HuH-7 (cell line): ENCODE results near the gene NCOA3.
A peak's percentile ranks its signal among the peaks of the same experiment; 100 is the strongest.

Experiments used
- DNase-seq: peaks from one replicate; pipeline ENCODE4 v3.0.0; 2011; ENCODE audit warnings: low spot score

NCOA3 gene

DNA sequence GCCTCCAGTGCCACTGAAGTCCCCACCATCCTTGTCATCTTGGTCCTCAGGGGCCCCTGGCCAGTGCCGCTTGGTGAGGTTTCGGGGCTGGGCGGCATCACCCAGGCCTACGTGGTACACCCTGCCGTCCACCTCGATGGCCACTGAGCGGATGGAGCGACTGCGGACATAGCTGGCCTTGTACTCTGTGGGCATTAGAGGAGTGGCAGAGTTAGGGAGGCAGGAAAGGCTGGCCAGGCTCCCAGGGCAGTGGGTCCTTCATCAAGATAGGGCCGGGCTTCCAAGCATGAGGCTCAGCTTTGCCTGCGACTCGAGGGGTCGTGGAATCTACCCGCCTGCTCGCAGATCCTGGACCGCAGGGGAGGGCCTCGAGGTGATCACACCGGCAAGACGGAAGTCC lies 164.6 kb downstream of the NCOA3 start:
- no peak for DNase-seq

DNA sequence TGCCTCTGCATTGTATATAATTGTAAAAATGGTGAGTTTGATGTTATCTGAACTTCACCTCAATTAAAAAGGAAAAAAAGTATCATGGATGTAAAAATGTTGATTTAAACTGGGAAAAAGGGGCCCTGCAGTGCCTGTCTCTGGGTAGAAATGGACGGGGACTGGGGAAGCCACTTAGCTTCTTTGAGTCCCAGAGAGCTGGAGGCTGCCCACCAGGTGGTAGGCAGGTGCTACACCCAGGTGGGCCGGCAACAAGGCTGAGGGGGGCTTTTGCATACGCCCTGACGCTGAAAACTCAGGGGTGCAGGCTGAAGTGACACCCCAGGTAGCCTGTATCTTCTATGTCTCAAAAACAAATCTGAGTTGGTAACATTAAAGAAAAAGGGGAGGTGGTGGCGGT lies 165.4 kb downstream of the NCOA3 start:
- DNase-seq: no peak

- DNase-seq: no peak
Observed at GRCh38 chr20:47667531-47668312, 166.0 kb downstream of the NCOA3 start.

- DNase-seq: no peak
Observed at GRCh38 chr20:47668313-47669151, 166.8 kb downstream of the NCOA3 start.

GRCh38 chr20:47669152-47669425 lies 167.4 kb downstream of the NCOA3 start:
- no peak for DNase-seq

GRCh38 chr20:47669489-47669888 lies 167.8 kb downstream of the NCOA3 start:
- DNase-seq: no peak

GRCh38 chr20:47669927-47670890 lies 168.5 kb downstream of the NCOA3 start:
- no peak for DNase-seq

GRCh38 chr20:47670913-47671312 lies 169.2 kb downstream of the NCOA3 start:
- no peak for DNase-seq

DNA sequence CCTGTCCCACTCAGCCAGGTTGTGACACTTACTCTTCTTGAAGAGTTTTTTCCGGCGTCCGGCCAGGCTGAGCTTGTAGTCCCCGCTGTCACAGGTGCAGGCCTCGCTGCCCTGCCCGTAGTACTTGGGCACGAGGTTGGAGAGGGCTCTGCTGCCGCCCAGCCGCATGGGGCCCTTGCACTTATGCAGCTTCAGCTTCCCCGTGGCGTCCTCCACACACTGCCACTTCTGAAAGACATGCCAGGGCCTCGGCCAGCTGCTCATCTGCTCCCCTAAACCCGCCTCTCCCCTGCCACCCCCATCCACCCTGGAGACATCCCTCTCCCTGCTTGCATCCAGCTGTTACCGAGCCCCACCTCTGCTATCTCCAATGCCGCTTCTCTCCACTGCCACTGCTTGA lies 170.5 kb downstream of the NCOA3 start:
- no peak for DNase-seq

GRCh38 chr20:47672886-47673670 lies 171.4 kb downstream of the NCOA3 start:
- DNase-seq: no peak

DNA sequence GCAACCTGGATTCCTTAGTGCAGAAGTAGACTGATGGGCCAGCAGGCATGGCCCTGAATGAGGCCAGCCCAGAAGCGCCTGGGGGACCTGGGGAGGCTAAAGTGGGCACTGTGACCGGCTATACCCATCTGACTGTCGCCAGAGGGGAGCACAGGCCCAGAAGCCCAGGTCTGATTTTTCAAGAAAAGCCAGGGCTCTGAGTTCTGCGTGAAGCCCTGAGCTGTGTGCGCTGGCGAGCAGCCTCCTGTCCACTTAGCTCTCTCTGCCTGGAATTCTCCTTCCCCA lies 171.9 kb downstream of the NCOA3 start:
- DNase-seq: no peak

GRCh38 chr20:47674145-47674544 lies 172.5 kb downstream of the NCOA3 start:
- DNase-seq: no peak

DNA sequence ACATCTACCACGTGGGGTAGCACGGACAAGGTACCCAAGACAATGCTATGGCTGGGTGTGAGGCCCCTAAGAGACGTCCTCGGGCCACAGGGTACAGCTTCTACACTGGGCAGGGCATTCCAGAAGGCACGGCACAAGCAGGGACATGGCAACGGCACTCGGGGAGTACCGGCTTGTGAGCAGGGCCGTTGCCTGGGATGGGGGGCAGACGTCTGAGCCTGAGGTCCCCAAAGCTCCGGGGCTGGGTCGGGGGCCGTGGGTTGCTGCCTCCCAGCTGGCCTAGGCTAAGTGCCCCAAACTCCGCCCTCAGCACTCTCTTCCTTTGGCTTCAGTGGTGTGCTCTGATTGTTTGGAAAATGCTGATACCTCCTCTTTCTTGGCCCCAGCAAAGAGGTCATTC lies 173.0 kb downstream of the NCOA3 start:
- no peak for DNase-seq

DNA sequence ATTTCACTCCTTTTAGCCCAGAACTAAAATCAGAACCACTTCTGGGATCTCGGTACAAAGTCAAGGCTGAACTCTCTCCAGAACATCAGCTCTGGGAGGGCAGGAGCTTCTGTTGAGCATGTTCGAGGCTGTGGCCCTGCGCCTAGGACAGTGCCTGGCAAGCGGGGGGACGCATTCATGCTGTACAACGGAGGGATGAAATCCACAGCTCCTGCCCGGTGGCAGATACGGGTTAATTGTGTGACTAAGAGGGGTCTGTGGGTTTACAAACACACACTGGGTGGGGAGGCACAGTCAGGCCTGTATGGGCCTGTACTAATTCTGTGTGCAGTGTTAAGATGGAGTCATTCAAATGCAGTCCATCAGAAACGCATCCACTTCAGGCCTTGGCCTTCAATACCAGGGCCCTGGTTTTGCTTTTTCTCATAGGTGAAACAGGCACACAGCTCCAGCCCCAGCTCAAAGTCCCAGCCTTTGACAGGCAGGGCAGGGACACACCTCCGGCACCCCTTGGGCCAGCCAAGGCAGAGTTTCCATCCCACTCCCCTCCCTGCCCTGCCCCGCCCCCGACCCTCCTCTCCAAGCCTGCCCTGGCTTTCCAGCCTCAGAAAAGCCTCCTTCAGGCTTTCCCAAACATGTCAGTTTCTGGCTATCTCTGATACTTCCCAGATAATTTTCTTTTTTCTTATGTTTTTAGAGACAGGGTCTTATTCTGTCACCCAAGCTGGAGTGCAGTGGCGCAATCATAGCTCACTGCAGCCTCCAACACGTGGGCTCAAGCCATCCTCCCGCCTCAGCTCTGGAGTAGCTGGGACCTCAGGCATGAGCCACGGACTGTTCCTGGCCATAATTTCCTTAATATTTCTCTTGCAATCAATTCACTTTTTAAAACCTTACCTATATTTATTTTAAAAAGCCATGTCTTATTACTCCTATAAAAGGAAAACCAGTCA lies 173.8 kb downstream of the NCOA3 start:
- DNase-seq: no peak

DNA sequence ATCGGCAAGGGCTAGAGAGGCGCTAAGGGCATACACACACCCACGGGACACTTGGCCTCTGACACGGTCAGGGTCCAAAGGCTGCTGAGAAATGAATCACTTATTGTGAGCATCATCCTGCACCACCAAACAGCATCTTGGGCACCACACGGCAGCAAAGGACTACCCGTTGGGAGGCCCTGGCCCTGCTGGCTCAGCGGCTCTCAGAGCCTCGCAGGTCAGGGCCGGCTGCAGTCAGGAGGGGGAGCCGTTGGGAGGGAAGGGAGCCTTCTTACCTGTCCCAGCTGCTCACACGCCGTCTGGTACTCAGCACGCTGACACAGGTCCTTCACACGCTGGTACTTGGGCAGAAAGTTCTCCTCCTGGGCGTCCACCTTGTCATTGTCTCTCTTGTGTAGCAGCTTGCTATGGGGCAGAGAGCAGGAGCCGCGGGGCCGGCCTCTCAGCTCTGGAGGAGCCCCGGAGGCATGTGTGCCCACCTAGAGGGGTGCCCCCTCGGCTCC lies 174.6 kb downstream of the NCOA3 start:
- DNase-seq: no peak

DNA sequence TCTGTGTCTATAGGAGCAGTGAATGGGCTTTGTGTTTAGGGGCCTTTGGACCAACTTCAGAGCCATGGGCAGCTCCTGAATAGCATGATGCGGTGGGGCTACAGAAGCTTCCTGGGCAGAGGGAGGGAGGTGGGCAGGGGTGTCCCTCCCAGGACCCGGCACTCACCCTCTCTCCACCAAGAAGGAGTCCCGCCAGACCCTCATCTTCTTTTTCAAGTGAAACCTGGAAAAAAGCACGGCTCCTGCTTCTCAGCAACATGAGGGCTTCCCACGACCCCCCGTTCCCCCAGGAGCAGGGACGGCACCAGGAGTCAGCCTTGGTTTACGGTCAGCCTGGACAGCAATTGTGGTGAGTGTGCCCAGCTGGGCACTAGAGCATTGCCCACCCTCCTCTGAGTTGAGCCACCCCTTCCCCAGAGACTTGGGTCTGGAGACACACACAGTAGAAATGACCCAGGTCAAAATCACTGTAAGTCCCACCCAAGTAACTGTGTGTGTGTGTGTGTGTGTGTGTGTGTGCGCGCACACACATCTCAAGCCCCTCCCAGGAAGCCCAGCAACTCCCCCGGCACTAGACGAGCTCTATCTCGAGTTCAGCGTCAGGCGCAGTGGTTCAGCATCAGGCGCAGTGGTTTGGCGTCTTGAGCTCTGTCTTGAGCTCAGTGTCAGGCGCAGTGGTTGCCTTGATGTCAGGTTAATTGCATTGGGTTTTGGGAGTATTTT lies 175.4 kb downstream of the NCOA3 start:
- DNase-seq: no peak

DNA sequence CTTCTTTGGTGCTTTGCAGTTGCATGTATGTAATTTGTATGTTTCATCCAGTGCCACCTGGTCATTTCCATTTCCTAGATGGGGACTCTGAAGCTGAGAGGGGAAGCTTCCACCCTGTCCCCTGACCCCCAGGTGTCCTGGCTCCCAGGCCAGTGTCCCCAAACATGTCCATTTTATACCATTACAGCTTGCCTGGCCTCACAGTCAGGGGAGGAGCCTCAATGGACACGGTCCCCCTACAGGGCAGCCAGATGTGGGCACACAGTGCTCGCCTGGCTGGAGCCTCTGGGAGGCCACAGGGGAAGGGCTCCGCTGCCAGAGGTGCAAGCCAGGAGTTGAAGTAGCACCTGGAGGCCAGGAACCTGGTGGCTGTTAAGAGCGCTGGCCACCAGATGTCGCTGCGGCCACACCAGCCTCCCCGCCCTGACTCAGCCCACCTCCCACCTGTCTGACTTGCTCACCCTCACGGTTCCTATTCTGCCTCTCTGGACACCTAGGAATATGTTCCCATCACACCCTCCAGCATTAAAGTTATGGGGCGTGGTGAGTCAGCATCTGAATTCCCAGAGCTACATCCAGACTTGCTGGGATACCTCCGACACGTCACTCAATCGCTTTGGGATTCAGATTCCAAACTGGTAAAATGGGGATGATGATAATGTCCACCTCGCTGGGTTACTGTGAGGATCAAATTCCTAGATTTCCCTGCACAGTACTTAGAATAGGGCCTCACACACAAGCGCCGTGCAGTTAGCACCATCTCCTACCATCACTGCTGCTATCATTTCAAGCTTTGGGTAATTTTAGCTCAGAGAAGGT lies 176.2 kb downstream of the NCOA3 start:
- peak; percentile 88 for DNase-seq

DNA sequence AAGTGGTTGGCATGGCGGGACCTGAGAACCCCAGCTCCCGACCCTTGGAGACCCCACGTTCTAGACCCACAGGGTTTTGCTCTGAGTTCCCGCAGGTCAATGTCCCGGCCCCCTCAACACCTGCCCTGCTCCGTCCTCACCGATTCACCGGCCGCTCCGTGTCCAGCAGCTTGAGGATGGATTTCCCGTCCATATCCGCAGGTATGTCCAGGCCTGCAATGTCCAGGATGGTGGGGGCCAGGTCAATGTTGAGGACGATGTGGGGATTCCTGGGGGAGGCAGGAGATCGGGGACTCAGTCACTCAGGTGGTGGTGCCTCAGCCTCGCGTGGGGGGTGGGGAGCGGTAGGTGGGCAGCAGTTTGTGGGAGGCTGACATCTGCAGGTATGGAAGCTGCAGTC lies 176.8 kb downstream of the NCOA3 start:
- DNase-seq: no peak

DNA sequence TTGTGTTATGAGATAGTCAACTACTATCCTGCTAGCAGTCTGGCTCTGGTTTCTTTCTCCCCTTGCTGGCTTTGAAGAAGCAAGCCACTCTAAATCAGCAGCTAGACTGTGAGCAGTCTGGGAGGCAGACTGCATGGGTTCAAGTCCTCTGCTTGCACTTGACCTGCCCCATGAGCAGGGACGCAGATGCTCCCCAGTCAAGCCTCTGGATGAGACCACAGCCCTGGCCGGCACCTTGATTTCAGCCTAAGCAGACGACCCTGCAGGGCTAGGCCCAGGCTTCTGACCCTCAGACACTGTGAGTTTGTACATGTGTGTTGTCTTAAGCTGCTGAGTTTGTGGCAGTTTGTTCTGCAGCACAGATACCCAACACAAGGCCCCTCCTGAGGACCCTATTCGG lies 177.8 kb downstream of the NCOA3 start:
- no peak for DNase-seq
